GM18502 (cell line): Measurements from ENCODE around the gene ACVRL1.

Source experiments
- ATAC-seq: cut with Tn5 transposase; IDR thresholded peaks from one replicate; pipeline ENCODE4 v1.9.1; 2021; ENCODE audit warnings: mild to moderate bottlenecking; ENCODE audit not compliant: unreplicated experiment, poor library complexity

The ACVRL1 gene

DNA sequence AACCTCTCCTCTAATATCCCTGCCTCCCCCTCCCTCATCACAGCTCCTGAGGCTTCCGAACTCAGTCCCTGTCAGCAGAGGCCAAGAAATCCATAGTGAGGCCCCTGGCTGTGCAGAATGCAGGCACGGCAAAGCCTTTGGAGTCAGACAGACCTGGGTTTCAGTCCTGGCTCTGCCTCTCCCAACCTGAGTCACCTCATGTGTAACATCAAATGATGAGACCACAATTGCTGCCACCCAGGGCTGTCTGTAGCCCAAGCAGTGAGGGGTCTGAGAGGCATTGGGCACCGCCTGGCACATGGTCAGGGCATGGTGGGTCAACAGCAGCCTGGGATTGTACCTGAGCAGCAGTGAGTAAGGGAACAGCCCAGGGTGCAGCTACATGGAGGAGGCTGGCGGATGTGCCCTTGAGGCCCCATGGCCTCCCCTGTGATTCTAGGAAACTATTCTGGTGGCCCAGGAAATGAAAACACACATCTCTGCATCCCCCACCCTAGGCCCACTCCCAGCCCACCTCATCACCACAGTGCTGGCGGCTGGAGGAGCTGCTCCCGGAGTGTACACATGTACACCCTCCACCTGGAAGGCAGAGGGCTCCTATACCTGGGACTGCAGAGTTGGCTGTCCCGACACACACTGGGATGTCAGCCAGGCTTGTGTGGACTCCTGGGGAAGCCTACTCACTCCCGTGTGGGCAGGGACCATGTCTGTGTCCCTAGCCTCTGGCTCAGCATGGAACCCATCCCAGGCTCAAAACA lies 11.7 kb upstream of the ACVRL1 start:
- ATAC-seq, result no peak

DNA sequence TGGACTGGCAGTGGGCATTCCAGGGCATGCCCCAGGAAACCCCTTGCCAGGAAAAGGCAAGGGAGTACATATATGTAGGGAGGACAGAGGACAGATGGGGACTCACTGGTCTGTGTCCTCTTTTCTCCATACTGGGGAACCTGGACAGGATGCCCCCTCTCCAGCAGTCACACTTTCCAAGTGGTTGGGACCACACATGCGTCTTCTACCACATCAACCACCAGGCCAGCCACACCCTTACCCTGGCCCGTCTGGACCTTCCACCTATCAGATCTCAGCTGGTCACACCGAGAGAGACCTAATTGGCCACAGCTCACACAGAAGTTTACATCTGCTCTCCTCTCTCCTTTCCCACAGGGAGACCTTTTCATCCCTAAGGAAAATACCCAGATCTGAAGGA lies 11.1 kb upstream of the ACVRL1 start:
- ATAC-seq, result no peak

DNA sequence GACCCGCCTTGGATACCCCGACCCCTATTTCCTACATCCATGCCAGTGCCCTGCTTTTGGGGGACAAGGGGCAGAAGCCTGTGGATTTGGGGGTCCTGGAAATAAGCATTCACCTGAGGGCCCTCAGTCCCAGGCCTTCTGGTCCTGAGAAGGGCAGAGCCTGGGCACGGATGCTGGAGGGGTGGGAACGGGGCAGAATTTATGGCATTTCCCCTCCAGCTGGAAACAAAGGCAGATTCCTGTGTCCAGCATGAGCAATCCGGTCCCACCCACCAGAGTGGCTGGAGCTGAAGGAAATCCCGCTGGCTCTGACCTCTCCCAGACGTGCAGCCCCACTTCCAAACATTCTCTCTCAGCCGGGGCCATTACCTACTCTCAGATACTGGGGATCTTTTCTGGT lies 10.1 kb upstream of the ACVRL1 start:
- no peak for ATAC-seq

DNA sequence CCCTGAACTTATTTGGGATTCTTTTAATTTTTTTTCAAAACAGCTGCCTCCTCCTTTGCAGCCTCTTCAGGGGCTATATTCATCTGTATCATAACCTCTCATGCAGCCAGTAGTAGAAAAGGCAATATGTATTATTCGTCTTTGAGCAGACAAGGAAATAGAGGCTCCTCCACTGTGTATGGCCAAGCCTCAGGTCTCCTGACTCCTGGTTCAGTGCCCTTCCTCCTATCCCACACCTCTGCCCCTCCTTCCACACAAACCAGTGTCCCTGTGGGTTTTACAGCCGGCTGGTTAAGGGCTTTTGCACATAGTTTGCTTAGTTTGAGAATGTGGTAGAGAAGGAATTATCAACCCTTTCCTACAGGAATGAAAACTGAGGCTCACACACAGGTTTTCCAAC lies 8.8 kb upstream of the ACVRL1 start:
- no peak for ATAC-seq

DNA sequence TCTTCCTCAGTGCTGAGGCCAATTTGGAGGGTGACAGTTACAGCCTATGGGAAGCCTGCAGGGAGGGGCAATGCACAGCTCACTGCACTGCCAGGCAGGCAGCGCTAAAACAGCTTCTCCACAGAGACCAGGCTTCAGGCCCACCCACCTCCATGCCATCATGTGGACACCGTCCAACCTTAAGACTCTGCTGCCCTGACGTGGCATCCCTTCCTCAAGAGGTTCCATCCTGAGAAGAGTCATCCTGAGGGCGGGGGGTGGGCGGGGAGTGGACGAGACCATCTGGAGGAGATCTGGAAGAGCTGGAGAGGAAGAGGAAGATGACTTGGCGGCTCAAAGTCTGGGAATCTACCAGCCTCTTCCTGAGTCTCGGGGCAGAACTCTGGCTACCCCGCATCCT lies 8.4 kb upstream of the ACVRL1 start:
- ATAC-seq, result no peak

DNA sequence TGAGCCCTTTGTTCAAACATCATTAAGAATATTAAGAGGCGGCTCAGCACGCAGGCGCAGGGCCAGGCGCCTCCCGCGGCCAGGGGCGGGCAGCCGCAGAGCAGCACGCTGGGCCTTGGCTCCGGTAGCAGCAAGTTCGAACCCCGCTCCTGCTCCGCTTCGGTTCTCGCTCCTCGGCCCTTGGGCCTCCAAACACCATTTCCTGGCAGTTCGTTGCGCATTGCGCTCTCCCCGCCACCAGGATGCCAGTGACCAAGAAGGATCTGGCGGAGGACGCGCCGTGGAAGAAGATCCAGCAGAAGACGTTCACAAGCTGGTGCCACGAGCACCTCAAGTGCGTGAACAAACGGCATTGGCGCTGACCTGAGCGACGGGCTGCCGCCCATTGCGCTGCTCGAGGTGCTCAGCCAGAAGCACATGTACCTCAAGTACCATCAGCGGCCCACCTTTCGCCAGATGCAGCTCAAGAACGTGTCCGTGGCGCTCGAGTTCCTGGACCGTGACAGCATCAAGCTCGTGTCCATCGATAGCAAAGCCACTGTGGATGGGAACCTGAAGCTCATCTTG lies 6.9 kb upstream of the ACVRL1 start:
- ATAC-seq, result no peak

DNA sequence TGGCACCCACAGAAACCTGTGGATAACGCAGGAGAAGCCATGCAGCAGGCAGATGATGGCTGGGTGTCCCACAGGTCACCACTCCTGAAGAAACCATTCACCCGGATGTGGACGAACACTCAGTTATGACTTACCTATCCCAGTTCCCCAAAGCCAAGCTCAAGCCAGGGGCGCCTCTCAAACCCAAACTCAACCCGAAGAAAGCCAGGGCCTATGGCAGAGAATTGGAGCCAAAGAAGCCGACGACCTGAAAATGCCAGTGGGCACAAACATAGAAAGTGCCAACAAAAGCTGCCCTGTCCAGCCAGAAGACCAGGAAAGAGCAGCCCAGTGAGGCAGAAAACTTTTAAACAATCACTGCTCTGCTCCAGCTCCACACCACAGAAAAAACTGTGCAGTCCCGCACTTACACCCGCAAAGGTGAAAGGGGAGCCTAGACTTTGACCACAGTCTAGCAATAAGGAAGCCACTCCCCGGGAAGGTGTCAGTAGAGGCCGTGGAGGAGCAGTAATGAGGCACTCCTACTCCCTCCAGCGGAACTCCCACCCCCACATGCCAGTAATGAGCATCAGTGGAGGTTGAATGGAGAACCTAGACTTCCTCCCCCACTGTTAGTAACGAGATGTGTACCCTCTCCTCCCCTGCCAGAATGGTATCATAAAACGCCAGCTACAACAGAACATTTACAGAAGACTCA lies 6.0 kb upstream of the ACVRL1 start:
- no peak for ATAC-seq

DNA sequence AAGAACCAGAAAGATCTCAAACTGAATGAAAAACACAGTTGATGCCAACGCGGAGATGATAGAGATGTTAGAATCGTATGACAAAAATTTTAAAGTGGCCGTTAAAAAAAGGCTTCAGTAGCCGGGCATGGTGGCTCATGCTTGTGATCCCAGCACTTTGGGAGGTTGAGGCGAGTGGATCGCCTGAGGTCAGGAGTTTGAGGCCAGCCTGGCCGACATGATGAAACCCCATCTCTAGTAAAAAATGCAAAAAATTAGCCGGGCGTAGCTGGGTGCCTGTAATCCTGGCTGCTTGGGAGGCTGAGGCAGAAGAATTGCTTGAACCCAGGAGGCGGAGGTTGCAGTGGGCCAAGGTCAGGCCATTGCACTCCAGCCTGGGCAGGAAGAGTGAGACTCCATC lies 5.4 kb upstream of the ACVRL1 start:
- ATAC-seq, result no peak

DNA sequence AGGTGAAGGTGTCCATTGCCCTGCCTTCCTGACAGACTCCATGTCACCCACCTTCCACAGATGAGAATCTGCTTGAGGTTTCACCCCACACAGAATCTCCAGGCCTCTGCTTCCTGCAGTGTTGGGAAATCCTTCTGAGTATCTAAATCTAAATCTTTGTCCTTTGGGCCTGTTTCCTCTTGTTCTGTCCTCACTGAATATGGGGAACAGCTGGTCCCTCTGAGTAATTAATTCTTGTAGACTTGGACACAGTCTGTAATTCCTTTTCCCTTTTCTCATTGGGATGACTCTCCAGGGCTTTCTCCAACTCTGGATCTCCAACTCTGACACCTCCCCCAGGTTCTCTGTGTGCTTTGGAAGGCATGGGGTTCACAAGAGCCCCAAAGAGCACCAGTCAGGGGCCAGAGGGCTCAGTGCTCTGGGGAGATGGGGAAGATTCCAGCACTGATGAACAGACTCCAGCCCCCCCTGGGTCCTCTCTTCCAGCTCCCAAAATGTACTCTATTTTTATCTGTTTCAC lies 2.3 kb upstream of the ACVRL1 start:
- ATAC-seq, result no peak

DNA sequence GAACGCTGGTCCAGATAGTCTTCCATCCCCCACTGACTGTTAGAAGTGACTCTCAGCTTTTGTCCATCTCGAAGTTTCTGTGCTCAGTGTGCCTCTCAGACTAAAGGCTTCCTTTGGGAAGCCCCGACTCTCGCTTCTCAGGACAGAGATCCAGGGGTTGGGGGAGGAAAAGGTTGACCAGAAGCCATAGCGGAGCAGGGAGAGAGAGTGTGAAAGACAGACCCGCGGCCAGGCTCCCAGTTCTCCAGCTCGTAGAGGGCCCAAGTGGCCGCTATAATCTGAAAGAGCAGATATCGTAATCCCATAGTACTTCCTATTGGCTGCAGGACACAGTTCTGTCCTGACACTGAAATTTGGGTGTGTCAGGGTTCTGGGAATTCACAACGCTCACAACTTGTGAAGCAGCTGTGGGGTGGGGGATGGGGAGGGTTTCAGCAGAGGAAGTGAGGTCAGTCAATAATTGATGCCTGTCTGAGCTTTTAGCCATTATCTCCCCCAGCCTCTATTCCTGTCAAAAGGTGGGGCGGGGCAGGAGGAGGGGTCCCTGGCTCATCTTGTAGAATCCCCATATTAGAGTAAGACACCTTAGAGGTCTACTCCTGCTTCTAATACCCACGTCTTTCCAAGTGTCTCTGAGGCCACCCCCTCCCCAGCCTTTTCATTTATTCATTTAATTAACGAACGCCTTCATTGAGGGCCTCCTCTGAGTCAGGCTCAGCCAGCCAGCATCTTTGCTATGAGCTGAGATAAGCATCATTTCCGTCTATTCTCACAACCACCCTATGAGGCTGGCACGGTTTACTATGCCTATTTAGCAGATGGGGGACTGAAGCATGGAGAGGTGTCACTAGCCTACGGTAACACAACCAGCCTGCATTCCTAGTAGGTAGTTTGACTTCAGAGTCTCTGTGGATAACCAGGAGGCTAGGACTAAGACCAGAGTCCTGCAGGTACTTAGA lies 1.6 kb upstream of the ACVRL1 start:
- no peak for ATAC-seq

DNA sequence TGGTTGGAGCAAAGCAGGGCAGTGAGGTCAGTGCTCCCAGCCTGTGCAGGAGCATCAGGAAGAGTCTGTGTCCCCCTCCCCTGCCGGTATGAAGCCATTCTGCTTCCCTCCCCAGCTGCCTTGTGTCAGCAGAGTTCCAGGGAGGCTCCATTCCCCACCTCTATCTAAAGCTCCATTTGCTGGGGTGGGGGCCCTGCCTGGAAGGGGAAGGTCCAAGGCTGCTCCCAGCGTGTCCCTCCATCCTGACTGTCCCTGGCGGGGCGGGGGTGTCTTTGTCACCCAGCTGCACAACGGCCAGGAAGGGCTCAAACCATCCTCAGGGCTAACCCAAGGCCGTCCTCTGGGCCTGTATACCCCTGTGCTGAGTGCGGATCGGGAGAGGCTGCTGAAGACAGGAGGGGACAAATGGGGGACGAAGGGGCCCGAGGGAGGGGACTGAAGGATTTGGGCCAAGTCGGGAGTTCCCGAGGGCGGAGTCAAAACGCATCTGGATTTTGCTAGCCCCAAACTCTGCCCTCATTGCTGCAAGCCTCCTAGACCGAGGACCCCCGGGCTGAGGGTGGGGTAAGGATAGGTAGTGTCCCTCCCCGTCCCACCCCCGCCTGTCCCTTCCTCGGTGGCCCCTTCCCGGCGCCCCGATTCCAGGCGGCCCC lies 748 bp upstream of the ACVRL1 start:
- no peak for ATAC-seq

DNA sequence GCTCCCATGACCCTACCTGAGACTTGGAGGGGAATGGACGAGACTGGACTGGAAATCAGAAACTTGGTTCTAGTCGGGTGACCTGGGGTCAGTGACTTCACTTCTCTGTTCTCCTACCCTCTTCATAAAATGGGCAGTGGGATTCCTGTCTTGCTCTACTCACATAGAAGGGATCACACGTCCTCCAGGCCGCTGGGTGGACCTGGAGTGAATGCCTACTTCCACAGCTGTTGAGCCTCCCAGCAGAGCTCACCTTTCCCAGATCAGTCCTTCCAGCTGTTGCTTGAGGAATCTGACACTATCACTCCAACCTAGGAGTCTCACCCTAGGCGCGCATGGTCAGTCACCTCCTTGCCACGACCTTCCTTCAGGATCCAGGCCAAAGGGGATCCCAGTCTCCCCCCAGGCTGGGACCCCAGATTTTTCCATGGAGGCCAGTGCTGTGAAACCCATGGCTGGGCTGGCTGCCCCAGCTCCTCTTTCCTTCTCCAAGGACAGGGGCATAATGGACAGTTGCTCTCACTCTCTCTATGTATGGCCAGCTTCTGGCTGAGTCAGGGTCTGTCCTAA lies 637 bp downstream of the ACVRL1 start:
- ATAC-seq, result no peak

DNA sequence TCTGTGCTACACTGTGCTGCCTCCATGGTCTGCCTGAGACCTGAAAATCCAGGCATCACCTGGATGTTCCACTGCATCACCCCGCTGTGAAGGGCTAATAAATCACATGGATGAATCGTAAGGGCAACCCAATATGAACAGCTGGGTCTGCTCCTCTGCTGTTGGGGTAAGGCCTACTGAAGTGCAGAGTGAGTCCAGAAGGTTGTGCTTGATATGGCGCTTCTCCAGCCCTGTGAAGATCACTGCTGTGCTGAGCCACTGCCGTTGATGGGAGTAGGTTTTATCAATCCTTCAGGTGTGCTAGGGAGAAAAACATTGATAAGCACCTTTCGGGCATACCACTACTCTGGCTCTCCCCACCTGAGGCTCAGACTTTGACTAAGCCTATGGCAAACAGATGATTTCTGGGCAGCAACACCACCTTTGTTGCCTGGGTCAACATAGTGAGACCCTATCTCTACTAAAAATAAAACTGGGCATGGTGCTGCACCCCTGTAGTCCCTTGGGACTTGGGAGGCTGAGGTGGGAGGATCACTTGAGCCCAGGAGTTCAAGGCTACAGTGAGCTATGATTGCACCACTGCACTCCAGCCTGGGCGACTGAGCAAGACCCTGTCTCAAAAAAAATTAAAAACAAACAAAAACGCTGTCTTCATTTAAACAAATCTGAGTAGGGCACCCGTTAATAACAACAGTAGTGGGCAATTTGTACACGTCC lies 1.7 kb downstream of the ACVRL1 start:
- ATAC-seq, result no peak

DNA sequence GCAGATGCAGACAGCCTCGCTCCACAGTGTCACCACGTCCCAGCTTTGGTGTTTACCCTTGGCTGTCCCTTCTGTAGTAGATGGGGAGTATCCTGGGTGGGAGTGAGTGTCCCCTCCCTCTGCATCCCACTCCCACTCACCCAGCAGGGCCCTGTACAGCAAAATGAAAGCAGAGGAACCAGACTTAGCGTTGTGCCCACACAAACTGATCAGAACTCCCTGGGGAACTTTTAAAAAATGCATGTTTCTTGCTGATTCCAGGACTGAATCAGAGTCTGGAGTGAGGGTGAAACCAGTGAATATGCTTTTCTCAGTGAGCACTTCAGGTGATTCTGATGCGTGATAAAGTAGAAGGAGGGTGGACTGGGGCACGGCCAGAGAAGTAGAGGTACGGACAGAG lies 2.9 kb downstream of the ACVRL1 start:
- ATAC-seq, result no peak

DNA sequence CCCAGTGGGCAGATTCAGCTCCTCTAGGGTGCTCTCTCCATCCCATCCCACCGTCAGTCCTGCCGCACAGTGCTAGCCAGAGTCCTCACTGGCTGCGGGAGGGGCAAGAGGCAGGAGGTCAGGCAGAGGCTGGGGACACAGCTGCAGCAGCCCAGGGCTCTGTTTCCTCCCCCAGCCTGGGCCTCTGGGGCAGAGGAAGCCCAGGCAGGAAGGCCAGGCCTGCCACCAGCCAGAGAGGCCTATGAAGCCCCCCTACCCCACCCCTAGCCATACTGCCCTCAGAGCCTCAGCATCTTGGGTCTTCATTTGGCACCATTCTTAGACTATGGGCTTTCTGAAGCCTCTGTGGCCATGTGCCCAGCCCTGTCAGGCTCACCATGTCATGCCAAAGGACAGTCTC lies 3.4 kb downstream of the ACVRL1 start:
- no peak for ATAC-seq

DNA sequence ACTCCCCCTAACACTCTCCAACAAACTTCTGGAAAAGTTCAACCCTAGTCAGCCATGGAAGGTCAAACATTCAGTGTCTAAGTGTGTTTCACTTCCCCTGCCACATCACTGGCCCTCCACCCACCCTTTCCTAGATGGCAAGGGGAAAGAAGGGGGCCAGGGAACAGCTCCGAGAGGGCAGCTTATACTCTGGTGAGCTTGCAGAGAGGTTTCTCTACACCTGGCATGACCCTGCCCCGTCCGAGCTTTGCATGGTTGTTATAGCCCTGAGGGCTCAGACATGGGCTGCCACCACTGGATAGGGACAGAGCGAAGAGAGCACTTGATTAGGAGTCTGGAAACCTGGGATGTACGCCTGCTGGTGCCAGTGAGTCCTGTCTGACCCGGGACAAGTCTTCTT lies 4.0 kb downstream of the ACVRL1 start:
- ATAC-seq, result no peak

DNA sequence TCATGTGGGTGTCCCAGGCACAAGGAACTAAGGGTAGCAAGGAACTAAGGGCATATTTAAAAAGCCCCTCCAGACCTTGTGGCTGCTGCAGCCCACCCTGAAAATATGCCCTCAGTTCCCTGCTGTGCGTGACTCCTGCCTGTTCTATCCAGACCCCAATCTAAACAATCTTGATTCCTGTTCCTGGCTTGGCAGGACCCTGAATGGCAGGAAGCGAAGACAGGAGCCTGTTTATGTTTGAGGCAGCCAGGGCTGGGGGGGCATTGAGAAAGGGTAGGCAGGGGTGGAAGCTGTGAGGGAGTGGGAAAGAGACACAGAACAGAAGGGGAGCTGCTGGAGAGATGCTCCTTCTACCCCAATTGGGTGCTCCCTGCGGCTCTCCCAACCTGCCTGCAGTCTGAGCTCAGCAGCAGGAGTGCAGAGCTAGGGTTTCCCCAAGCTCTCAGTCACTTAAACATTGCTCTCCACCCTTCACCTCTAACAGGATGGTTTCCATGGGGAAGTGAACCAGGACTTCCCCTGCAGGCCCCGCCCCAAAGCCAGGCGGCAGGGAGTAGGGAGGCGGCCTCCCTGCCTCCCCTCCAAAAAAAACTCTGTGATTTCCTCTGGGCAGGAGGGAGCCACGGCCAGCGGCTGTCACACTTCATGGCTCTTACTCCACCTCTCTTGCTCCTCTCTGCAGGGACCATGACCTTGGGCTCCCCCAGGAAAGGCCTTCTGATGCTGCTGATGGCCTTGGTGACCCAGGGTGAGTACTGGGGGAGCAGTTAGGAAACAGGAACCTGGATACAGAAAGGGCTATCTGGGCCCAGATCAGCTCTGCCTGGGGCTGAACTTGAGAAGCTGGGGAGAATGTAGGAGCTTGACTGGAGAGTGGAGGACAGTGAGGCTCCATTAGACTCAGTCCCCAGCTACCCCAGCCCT lies 4.7 kb downstream of the ACVRL1 start:
- no peak for ATAC-seq
